ENCODE measurements around the gene TSC22D3.
A peak's percentile ranks its signal among the peaks of the same experiment; 100 is the strongest.
"Not testable (repeated sequence)": the region's sequence is repeated elsewhere in the genome, so short reads cannot be mapped to it uniquely, and the experiment has no call there.

The TSC22D3 gene

GRCh38 chrX:107711521-107712181 lies 63.9 kb downstream of the TSC22D3 start:
- peak; percentile 36 for DNase-seq

- peak; percentile 91 for DNase-seq
Observed at GRCh38 chrX:107710617-107711391, 64.8 kb downstream of the TSC22D3 start.

- no peak for DNase-seq
Observed at GRCh38 chrX:107709266-107709806, 66.3 kb downstream of the TSC22D3 start.

GRCh38 chrX:107708762-107709161 lies 66.8 kb downstream of the TSC22D3 start:
- DNase-seq = no peak

- DNase-seq = no peak
Observed at GRCh38 chrX:107707866-107708265, 67.7 kb downstream of the TSC22D3 start.

- DNase-seq = no peak
Observed at GRCh38 chrX:107706309-107706708, 69.3 kb downstream of the TSC22D3 start.

GRCh38 chrX:107704587-107704986 lies 71.0 kb downstream of the TSC22D3 start:
- DNase-seq = no peak

- no peak for DNase-seq
Observed at GRCh38 chrX:107704181-107704580, 71.4 kb downstream of the TSC22D3 start.

- no peak for DNase-seq
Observed at GRCh38 chrX:107701493-107702121, 74.0 kb downstream of the TSC22D3 start.

GRCh38 chrX:107700790-107701189 lies 74.8 kb downstream of the TSC22D3 start:
- no peak for DNase-seq

GRCh38 chrX:107700317-107700774 lies 75.2 kb downstream of the TSC22D3 start:
- no peak for DNase-seq

GRCh38 chrX:107699616-107700015 lies 76.0 kb downstream of the TSC22D3 start:
- no peak for DNase-seq

- no peak for DNase-seq
Observed at GRCh38 chrX:107691024-107691448, 84.6 kb downstream of the TSC22D3 start.

GRCh38 chrX:107687445-107687844 lies 88.1 kb downstream of the TSC22D3 start:
- no peak for DNase-seq

GRCh38 chrX:107686792-107687191 lies 88.8 kb downstream of the TSC22D3 start:
- DNase-seq = no peak

- DNase-seq = no peak
Observed at GRCh38 chrX:107686026-107686425, 89.6 kb downstream of the TSC22D3 start.

- DNase-seq = not testable (repeated sequence)
Observed at GRCh38 chrX:107685586-107685985, 90.0 kb downstream of the TSC22D3 start.

- no peak for DNase-seq
Observed at GRCh38 chrX:107684956-107685385, 90.6 kb downstream of the TSC22D3 start.

GRCh38 chrX:107683931-107684330 lies 91.7 kb downstream of the TSC22D3 start:
- DNase-seq = no peak

- DNase-seq = no peak
Observed at GRCh38 chrX:107683124-107683895, 92.3 kb downstream of the TSC22D3 start.

- no peak for DNase-seq
Observed at GRCh38 chrX:107682256-107682655, 93.3 kb downstream of the TSC22D3 start.

GRCh38 chrX:107678957-107679740 lies 96.4 kb downstream of the TSC22D3 start:
- peak; percentile 85 for DNase-seq
